ENCODE results near the gene NRXN3.

NRXN3 gene

GRCh38 chr14:79408696-79409095 lies 1238.5 kb downstream of the NRXN3 start:
- no peak for DNase-seq

- no peak for DNase-seq
Measured at GRCh38 chr14:79411403-79412174, 1241.4 kb downstream of the NRXN3 start.

- no peak for DNase-seq
Measured at GRCh38 chr14:79412822-79413221, 1242.6 kb downstream of the NRXN3 start.

GRCh38 chr14:79413734-79414428 lies 1243.7 kb downstream of the NRXN3 start:
- DNase-seq, result no peak

GRCh38 chr14:79415726-79416125 lies 1245.6 kb downstream of the NRXN3 start:
- DNase-seq, result no peak

- DNase-seq, result no peak
Measured at GRCh38 chr14:79417961-79418360, 1247.8 kb downstream of the NRXN3 start.

- no peak for DNase-seq
Measured at GRCh38 chr14:79418649-79419415, 1248.7 kb downstream of the NRXN3 start.

- DNase-seq, result no peak
Measured at GRCh38 chr14:79419571-79420327, 1249.6 kb downstream of the NRXN3 start.

GRCh38 chr14:79420725-79421124 lies 1250.6 kb downstream of the NRXN3 start:
- no peak for DNase-seq

- no peak for DNase-seq
Measured at GRCh38 chr14:79421811-79422210, 1251.6 kb downstream of the NRXN3 start.

GRCh38 chr14:79424462-79424861 lies 1254.3 kb downstream of the NRXN3 start:
- DNase-seq, result no peak

- DNase-seq, result no peak
Measured at GRCh38 chr14:79426103-79426755, 1256.1 kb downstream of the NRXN3 start.

- DNase-seq, result no peak
Measured at GRCh38 chr14:79432640-79433039, 1262.5 kb downstream of the NRXN3 start.

- no peak for DNase-seq
Measured at GRCh38 chr14:79436335-79436734, 1266.2 kb downstream of the NRXN3 start.

GRCh38 chr14:79437951-79438350 lies 1267.8 kb downstream of the NRXN3 start:
- no peak for DNase-seq

GRCh38 chr14:79438696-79439342 lies 1268.6 kb downstream of the NRXN3 start:
- DNase-seq, result no peak

GRCh38 chr14:79442786-79443185 lies 1272.6 kb downstream of the NRXN3 start:
- DNase-seq, result no peak

- no peak for DNase-seq
Measured at GRCh38 chr14:79443602-79444001, 1273.4 kb downstream of the NRXN3 start.

GRCh38 chr14:79448960-79449359 lies 1278.8 kb downstream of the NRXN3 start:
- no peak for DNase-seq

- no peak for DNase-seq
Measured at GRCh38 chr14:79451601-79452000, 1281.4 kb downstream of the NRXN3 start.

GRCh38 chr14:79453276-79453675 lies 1283.1 kb downstream of the NRXN3 start:
- DNase-seq, result no peak

- no peak for DNase-seq
Measured at GRCh38 chr14:79464468-79464867, 1294.3 kb downstream of the NRXN3 start.
